ENCODE results near the gene FRMD4A.

The FRMD4A gene

DNA sequence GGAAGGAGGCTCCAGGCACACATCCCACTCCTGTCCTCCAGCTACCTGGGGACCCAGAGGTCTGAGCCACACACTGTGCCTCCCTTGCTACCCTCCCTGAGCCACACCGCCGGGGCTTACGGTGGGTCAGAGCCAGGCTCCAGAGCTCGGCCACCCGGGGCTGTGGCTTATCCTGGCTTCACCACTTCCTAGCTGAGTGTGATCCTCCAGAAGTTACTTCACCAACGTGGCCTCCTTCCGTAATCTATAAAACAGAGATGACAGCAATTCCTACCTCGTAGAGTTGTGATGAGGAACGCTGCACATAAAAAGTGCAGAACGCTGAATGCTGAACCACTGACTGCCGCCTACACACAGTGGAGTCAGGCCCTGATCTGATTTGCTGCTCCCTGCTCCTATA, 458.9 kb downstream of the FRMD4A start:
- Histone ChIP-seq H3K27me3 (ENCODE audit: control insufficient read depth in 3 of 3, insufficient read depth in 3 of 3, low read depth in 1 of 3, low read length in 3 of 3) (no peaks in the 10 kb centered on the region), H2BK15ac (ENCODE audit: low read length) (no peak overlapping the region), H2AK5ac (ENCODE audit: low read depth, low read length) (peak overlapping the region; percentile 87), H4K8ac (ENCODE audit: low read depth, low read length) (no peak overlapping the region), H3K4me1 (ENCODE audit: control insufficient read depth in 2 of 2, insufficient read depth in 1 of 2, low read depth in 1 of 2, low read length in 2 of 2) (peaks cover 18 to 19% of the 10 kb centered on the region in 2 donors), H3K4ac (ENCODE audit: low read length) (peak overlapping the region; percentile 87), H2BK12ac (ENCODE audit: low read length) (peak overlapping the region; percentile 50), H3K36me3 (replicated peaks in 1 of 2; ENCODE audit: control insufficient read depth in 2 of 2, insufficient read depth in 2 of 2, low read length in 2 of 2) (peaks cover 0 to 50% of the 10 kb centered on the region in 2 donors), H3K14ac (ENCODE audit: low read length) (peak overlapping the region; percentile 47), H2BK120ac (ENCODE audit: low read depth, low read length) (no peak overlapping the region), H3K4me3 (ENCODE audit: low read length in 2 of 2) (peak overlapping the region in 1 of 2 donors; percentile 40), H3K27ac (replicated peaks; ENCODE audit: low read length) (no peak overlapping the region), H3K23ac (ENCODE audit: low read depth, low read length, poor library complexity) (peak overlapping the region; percentile 21), H3K9me3 (replicated peaks in 1 of 2; ENCODE audit: control insufficient read depth in 2 of 2, insufficient read depth in 1 of 2, low read depth in 1 of 2, low read length in 2 of 2) (peaks cover 0 to 15% of the 10 kb centered on the region in 2 donors), H2AFZ (ENCODE audit: low read length) (no peak overlapping the region), H2BK5ac (ENCODE audit: low read length) (peak overlapping the region; percentile 72), H3K9ac (ENCODE audit: low read depth, low read length, poor library complexity) (no peak overlapping the region), H4K91ac (ENCODE audit: low read depth, low read length, poor library complexity) (no peak overlapping the region), H3K18ac (ENCODE audit: low read length) (peak overlapping the region; percentile 90), H3K79me1 (ENCODE audit: low read depth, low read length) (peaks cover 9% of the 10 kb centered on the region), H3K4me2 (ENCODE audit: insufficient read depth, low read length, poor library complexity, severe bottlenecking) (no peak overlapping the region)
- WGBS, 2 donors (ENCODE audit: extremely low coverage in 2 of 2, insufficient read length in 2 of 2, insufficient replicate concordance in 1 of 2) = no CpG with 5 or more reads among the region's 11 CpGs
- DNase-seq (ENCODE audit: low spot score) = no peak

DNA sequence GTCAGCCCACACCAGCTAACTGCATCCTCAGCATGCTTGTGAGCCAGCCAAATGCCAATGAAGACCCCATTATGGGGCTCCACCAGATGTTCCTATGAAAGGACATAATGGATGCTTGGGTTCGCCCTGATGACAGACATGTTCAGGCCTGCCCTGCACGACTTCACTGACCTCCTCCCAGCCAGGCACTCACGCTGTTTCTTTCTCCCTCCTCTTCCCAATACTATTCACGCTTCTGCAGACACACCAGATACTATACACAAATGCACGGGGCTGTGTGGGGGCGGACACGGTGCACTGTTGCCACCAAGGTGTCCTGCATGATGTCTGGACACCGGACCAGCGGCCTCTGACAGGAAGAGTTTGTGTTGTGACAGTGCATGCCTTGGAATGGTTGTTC, 459.7 kb downstream of the FRMD4A start:
- peaks cover 21 to 26% of the 10 kb centered on the region in 2 donors for H3K4me1 ChIP-seq (ENCODE audit: control insufficient read depth in 2 of 2, insufficient read depth in 1 of 2, low read depth in 1 of 2, low read length in 2 of 2)
- H2BK120ac ChIP-seq (ENCODE audit: low read depth, low read length) = no peak overlapping the region
- H3K4me3 ChIP-seq (ENCODE audit: low read length in 2 of 2) = no peak overlapping the region
- peak overlapping the region; percentile 26 for H3K23ac ChIP-seq (ENCODE audit: low read depth, low read length, poor library complexity)
- H2AFZ ChIP-seq (ENCODE audit: low read length) = no peak overlapping the region
- no peak overlapping the region for H3K9ac ChIP-seq (ENCODE audit: low read depth, low read length, poor library complexity)
- no peak overlapping the region for H3K14ac ChIP-seq (ENCODE audit: low read length)
- H3K27ac ChIP-seq (replicated peaks; ENCODE audit: low read length) = no peak overlapping the region
- no peak overlapping the region for H4K8ac ChIP-seq (ENCODE audit: low read depth, low read length)
- H3K9me3 ChIP-seq (replicated peaks in 1 of 2; ENCODE audit: control insufficient read depth in 2 of 2, insufficient read depth in 1 of 2, low read depth in 1 of 2, low read length in 2 of 2) = peaks cover 0 to 14% of the 10 kb centered on the region in 2 donors
- no peaks in the 10 kb centered on the region for H3K27me3 ChIP-seq (ENCODE audit: control insufficient read depth in 3 of 3, insufficient read depth in 3 of 3, low read depth in 1 of 3, low read length in 3 of 3)
- H2BK12ac ChIP-seq (ENCODE audit: low read length) = no peak overlapping the region
- no peak overlapping the region for H3K4ac ChIP-seq (ENCODE audit: low read length)
- H2BK15ac ChIP-seq (ENCODE audit: low read length) = no peak overlapping the region
- no peak overlapping the region for H4K91ac ChIP-seq (ENCODE audit: low read depth, low read length, poor library complexity)
- DNase-seq (ENCODE audit: low spot score) = no peak
- peaks cover 9% of the 10 kb centered on the region for H3K79me1 ChIP-seq (ENCODE audit: low read depth, low read length)
- peak overlapping the region; percentile 31 for H2AK5ac ChIP-seq (ENCODE audit: low read depth, low read length)
- no CpG with 5 or more reads among the region's 9 CpGs for WGBS, 2 donors (ENCODE audit: extremely low coverage in 2 of 2, insufficient read length in 2 of 2, insufficient replicate concordance in 1 of 2)
- H3K18ac ChIP-seq (ENCODE audit: low read length) = peak overlapping the region; percentile 55
- no peak overlapping the region for H3K4me2 ChIP-seq (ENCODE audit: insufficient read depth, low read length, poor library complexity, severe bottlenecking)
- peaks cover 0 to 49% of the 10 kb centered on the region in 2 donors for H3K36me3 ChIP-seq (replicated peaks in 1 of 2; ENCODE audit: control insufficient read depth in 2 of 2, insufficient read depth in 2 of 2, low read length in 2 of 2)
- peak overlapping the region; percentile 4 for H2BK5ac ChIP-seq (ENCODE audit: low read length)

DNA sequence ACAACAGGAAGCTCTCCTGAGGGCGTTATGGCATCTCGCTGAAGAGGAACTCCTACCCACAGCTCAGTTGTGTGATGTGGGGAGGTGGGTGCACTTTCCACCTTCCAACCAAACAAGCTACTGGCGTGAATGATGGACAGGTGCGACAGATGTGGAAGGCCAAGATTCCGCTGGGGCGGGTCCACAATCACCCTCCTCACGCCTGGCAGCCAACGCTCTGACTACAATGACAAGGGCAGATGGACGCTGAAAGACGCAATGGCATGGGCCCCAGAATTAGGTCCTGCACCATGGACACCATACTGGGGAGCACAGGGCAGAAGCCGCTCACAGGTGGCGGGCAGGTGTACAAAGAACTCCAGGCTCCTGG, 461.4 kb downstream of the FRMD4A start:
- H3K4me2 ChIP-seq (ENCODE audit: insufficient read depth, low read length, poor library complexity, severe bottlenecking) = no peak overlapping the region

DNA sequence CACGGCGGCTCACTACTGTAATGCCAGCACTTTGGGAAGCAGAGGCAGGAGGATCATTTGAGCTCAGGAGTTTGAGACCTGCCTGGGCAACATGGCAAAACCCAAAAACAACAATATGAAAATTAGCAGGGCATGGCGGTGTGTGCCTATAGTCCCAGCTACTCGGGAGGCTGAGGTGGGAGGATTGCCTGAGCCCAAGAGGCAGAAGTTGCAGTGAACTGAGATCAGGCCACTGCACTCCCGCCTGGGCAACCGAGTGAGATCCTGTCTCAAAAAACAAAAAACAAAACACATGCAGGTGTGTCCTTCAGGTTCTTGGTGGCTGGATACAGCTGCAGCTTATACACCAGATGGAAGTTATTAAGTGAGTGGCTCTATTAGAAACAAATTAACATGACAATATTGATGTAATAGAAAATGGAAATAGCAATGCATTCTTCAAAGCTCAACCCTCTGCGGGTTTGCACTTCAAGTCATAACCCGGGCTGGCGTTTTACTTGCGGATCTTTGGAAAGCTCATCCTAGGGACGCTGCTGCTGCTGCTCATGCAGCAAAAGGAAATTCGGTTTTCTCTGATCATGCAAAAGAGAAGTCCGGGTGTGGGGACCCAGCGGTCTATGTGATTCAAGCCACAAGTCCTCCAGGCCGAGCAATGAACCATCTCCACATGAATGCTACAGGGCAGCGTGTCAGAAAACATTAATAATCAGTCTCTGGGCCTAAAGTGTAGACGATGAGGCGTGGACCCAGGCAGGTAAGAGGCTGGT, 462.0 kb downstream of the FRMD4A start:
- Histone ChIP-seq H3K27ac (replicated peaks; ENCODE audit: low read length) (no peak overlapping the region), H3K27me3 (ENCODE audit: control insufficient read depth in 3 of 3, insufficient read depth in 3 of 3, low read depth in 1 of 3, low read length in 3 of 3) (no peaks in the 10 kb centered on the region), H2BK5ac (ENCODE audit: low read length) (no peak overlapping the region), H3K23ac (ENCODE audit: low read depth, low read length, poor library complexity) (no peak overlapping the region), H4K91ac (ENCODE audit: low read depth, low read length, poor library complexity) (no peak overlapping the region), H3K18ac (ENCODE audit: low read length) (peak overlapping the region; percentile 6), H2BK15ac (ENCODE audit: low read length) (peak overlapping the region; percentile 15), H3K36me3 (replicated peaks in 1 of 2; ENCODE audit: control insufficient read depth in 2 of 2, insufficient read depth in 2 of 2, low read length in 2 of 2) (peaks cover 0 to 49% of the 10 kb centered on the region in 2 donors), H3K4me1 (ENCODE audit: control insufficient read depth in 2 of 2, insufficient read depth in 1 of 2, low read depth in 1 of 2, low read length in 2 of 2) (peaks cover 20 to 32% of the 10 kb centered on the region in 2 donors), H3K4ac (ENCODE audit: low read length) (no peak overlapping the region), H3K9me3 (replicated peaks in 1 of 2; ENCODE audit: control insufficient read depth in 2 of 2, insufficient read depth in 1 of 2, low read depth in 1 of 2, low read length in 2 of 2) (peaks cover 0 to 14% of the 10 kb centered on the region in 2 donors), H3K79me1 (ENCODE audit: low read depth, low read length) (peaks cover 9% of the 10 kb centered on the region), H3K4me2 (ENCODE audit: insufficient read depth, low read length, poor library complexity, severe bottlenecking) (no peak overlapping the region), H2BK12ac (ENCODE audit: low read length) (no peak overlapping the region), H3K14ac (ENCODE audit: low read length) (no peak overlapping the region), H4K8ac (ENCODE audit: low read depth, low read length) (no peak overlapping the region), H2BK120ac (ENCODE audit: low read depth, low read length) (no peak overlapping the region), H2AK5ac (ENCODE audit: low read depth, low read length) (no peak overlapping the region), H3K9ac (ENCODE audit: low read depth, low read length, poor library complexity) (no peak overlapping the region), H2AFZ (ENCODE audit: low read length) (no peak overlapping the region), H3K4me3 (ENCODE audit: low read length in 2 of 2) (no peak overlapping the region)
- WGBS, 2 donors (ENCODE audit: extremely low coverage in 2 of 2, insufficient read length in 2 of 2, insufficient replicate concordance in 1 of 2) = no CpG with 5 or more reads among the region's 18 CpGs
- no peak for DNase-seq (ENCODE audit: low spot score)

More for the DNA sequence above, 461.4 kb downstream of the FRMD4A start:
- Histone ChIP-seq H3K4me1 (ENCODE audit: control insufficient read depth in 2 of 2, insufficient read depth in 1 of 2, low read depth in 1 of 2, low read length in 2 of 2) (peaks cover 20 to 32% of the 10 kb centered on the region in 2 donors), H2AK5ac (ENCODE audit: low read depth, low read length) (peak overlapping the region; percentile 60), H3K9me3 (replicated peaks in 1 of 2; ENCODE audit: control insufficient read depth in 2 of 2, insufficient read depth in 1 of 2, low read depth in 1 of 2, low read length in 2 of 2) (peaks cover 0 to 14% of the 10 kb centered on the region in 2 donors), H3K23ac (ENCODE audit: low read depth, low read length, poor library complexity) (peak overlapping the region; percentile 94), H3K27me3 (ENCODE audit: control insufficient read depth in 3 of 3, insufficient read depth in 3 of 3, low read depth in 1 of 3, low read length in 3 of 3) (no peaks in the 10 kb centered on the region), H3K9ac (ENCODE audit: low read depth, low read length, poor library complexity) (no peak overlapping the region), H3K4me3 (ENCODE audit: low read length in 2 of 2) (no peak overlapping the region), H4K91ac (ENCODE audit: low read depth, low read length, poor library complexity) (no peak overlapping the region), H2BK15ac (ENCODE audit: low read length) (peak overlapping the region; percentile 15), H2BK12ac (ENCODE audit: low read length) (peak overlapping the region; percentile 49), H3K36me3 (replicated peaks in 1 of 2; ENCODE audit: control insufficient read depth in 2 of 2, insufficient read depth in 2 of 2, low read length in 2 of 2) (peaks cover 0 to 49% of the 10 kb centered on the region in 2 donors), H4K8ac (ENCODE audit: low read depth, low read length) (no peak overlapping the region), H3K4ac (ENCODE audit: low read length) (no peak overlapping the region), H3K27ac (replicated peaks; ENCODE audit: low read length) (no peak overlapping the region), H3K18ac (ENCODE audit: low read length) (peak overlapping the region; percentile 6), H2BK5ac (ENCODE audit: low read length) (no peak overlapping the region), H2AFZ (ENCODE audit: low read length) (no peak overlapping the region), H3K79me1 (ENCODE audit: low read depth, low read length) (peaks cover 9% of the 10 kb centered on the region), H2BK120ac (ENCODE audit: low read depth, low read length) (no peak overlapping the region), H3K14ac (ENCODE audit: low read length) (peak overlapping the region; percentile 22)
- no peak for DNase-seq (ENCODE audit: low spot score)
- no CpG with 5 or more reads among the region's 12 CpGs for WGBS, 2 donors (ENCODE audit: extremely low coverage in 2 of 2, insufficient read length in 2 of 2, insufficient replicate concordance in 1 of 2)

All from neuronal stem cell (in vitro differentiated cells).